Measurements from ENCODE around the gene CDC42BPA. TPM values are rescaled to one million over a fixed set of nuclear protein-coding genes. Genes with fewer than 3 reads are reported as not detected.

CDC42BPA gene
- total and polyA plus RNA-seq, 2 of the 8 experiments (the other 6 are each of a cell fraction or from before 2014, with no cell fraction given), result 7.1 to 28.5 TPM

DNA sequence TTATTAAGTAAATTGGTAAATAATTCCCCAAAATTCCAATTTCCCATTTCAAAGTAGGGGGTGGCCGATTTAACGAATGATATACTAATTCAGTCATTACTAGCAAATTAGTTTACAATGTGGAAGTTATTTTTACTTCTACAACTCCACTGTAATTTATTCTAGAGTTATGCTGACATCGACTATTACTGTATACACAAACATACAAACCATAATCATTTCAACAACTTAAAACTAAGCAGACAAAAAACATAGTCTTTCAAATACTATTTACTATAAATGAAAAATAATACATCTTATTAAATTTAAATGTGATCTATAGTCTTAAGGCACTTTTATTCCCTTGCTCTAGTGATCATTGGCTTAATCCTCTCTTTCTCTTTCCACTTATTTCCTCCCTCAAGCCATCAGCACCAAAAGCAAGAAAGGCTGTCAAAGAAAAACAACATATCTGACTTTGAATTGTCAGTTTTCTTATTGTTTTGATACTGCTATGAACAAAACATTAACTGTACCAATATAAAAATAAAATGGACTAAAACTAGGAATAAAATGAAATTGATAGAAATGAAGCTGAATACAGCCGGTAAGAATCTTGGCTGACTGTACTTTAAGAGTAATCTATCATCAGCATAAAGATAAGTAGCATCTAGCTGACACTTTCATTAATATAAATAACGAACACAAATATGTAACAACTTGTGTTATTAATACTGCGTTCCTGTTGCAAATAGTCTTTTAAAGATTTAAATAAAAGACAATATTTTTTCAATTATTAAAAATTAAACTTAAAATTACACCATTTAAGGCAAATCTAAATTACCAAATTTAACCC lies 4.1 kb downstream of the CDC42BPA start (continued):
- TF ChIP-seq, protein P1, sequence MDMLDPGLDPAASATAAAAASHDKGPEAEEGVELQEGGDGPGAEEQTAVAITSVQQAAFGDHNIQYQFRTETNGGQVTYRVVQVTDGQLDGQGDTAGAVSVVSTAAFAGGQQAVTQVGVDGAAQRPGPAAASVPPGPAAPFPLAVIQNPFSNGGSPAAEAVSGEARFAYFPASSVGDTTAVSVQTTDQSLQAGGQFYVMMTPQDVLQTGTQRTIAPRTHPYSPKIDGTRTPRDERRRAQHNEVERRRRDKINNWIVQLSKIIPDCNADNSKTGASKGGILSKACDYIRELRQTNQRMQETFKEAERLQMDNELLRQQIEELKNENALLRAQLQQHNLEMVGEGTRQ (IDR thresholded peaks at IDR 0.05; ENCODE audit: low read length), result no peak
- TF ChIP-seq, protein P2, sequence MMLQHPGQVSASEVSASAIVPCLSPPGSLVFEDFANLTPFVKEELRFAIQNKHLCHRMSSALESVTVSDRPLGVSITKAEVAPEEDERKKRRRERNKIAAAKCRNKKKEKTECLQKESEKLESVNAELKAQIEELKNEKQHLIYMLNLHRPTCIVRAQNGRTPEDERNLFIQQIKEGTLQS (IDR thresholded peaks at IDR 0.05; ENCODE audit: insufficient read depth, low read depth, low read length), result no peak

Data from H1 (cell line).